Neural crest cell (in vitro differentiated cells): Measurements from ENCODE around the gene DOCK8. TPM values are rescaled to one million over a fixed set of nuclear protein-coding genes. Genes with fewer than 3 reads are reported as not detected.

Experiments
- DNase-seq: peaks from one replicate; pipeline ENCODE4 v3.0.0; 2021; ENCODE audit warnings: low read depth, mixed read lengths, low spot score
- H3K27ac Mint-ChIP-seq: one replicate; pipeline ENCODE4 v1.8.0; 2021; ENCODE audit warnings: mild to moderate bottlenecking, mixed read lengths; ENCODE audit not compliant: unreplicated experiment
- H3K27me3 Mint-ChIP-seq: 2 replicates; pipeline ENCODE4 v1.8.0; 2021; ENCODE audit warnings: low read depth, mild to moderate bottlenecking, mixed read lengths
- H3K36me3 Mint-ChIP-seq: 2 replicates; pipeline ENCODE4 v1.8.0; 2021; ENCODE audit warnings: low read depth, mild to moderate bottlenecking, mixed read lengths
- H3K4me1 Mint-ChIP-seq: 2 replicates; pipeline ENCODE4 v1.8.0; 2021; ENCODE audit warnings: mixed read lengths
- H3K4me3 Mint-ChIP-seq: one replicate; pipeline ENCODE4 v1.8.0; 2021; ENCODE audit warnings: mild to moderate bottlenecking, mixed read lengths
- H3K9me3 Mint-ChIP-seq: 2 replicates; pipeline ENCODE4 v1.8.0; 2021; ENCODE audit warnings: mixed read lengths
- total RNA-seq: library from RNA; stranded (reverse); gene quantifications from 2 replicates; pipeline ENCODE4 v1.2.1, GENCODE V29; 2021
- TF ChIP-seq, protein P1 (sequence below): fragments of 200-600 bp; sonication (generic); conservative IDR thresholded peaks from 2 replicates; pipeline ENCODE4 v1.5.0; 2021; ENCODE audit warnings: antibody characterized with exemption, mild to moderate bottlenecking

DOCK8 gene
- total RNA-seq, 1 donor from 2014 or later = 0.58 TPM

DNA sequence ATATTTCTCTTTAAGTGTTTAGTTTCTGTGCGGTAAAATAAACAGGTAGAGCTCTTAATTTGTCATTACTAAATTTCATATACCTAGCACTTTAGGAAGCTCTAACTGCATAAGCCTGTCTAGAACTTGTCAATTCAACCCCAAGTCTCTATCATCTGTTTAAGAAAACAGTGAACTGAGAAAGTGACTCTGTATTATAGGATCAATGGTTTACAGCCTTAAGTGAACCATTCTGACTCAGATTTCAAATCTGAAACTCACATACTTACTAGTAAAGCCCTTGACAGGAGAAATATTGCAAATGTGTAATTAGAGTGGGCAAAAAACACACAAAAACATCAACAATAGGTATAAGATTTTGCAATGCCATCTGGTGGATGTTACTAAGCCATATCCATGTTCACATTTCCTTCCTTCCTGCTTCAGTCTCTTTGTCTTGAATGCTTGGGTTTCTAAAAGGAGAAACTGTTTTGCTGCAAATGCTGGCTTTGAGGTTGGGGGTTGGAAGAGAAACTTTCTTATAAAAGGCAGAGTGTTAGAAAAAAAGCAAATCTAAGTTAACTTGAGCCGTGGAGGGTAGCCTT, 101.8 kb downstream of the DOCK8 start:
- Mint-ChIP-seq H3K36me3 (no peaks in the 10 kb centered on the region), H3K27me3 (no peaks in the 10 kb centered on the region), H3K27ac (no peak overlapping the region)

DNA sequence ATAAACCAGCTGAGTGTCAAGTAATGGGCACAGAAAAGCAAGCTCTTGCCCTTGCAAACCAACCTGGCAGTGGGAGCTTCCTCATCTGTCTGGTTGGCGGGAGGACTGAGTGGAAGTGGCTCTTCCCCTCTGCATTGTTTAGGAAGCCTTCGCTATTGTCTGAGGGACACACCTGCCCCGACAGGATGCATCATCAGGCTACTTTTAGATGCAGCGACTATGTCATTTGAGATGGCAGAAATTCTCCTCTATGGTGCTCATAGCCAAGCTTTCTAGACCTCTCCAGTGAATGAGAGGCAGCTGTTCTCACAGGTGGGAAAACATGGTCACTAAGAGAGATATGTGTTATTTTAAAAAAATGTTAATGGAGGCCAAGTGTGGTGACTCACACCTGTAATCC, 104.0 kb downstream of the DOCK8 start:
- H3K4me3 Mint-ChIP-seq = no peak overlapping the region
- no peak overlapping the region for H3K27ac Mint-ChIP-seq
- no peaks in the 10 kb centered on the region for H3K36me3 Mint-ChIP-seq
- H3K9me3 Mint-ChIP-seq = no peaks in the 10 kb centered on the region
- TF ChIP-seq, protein P1, sequence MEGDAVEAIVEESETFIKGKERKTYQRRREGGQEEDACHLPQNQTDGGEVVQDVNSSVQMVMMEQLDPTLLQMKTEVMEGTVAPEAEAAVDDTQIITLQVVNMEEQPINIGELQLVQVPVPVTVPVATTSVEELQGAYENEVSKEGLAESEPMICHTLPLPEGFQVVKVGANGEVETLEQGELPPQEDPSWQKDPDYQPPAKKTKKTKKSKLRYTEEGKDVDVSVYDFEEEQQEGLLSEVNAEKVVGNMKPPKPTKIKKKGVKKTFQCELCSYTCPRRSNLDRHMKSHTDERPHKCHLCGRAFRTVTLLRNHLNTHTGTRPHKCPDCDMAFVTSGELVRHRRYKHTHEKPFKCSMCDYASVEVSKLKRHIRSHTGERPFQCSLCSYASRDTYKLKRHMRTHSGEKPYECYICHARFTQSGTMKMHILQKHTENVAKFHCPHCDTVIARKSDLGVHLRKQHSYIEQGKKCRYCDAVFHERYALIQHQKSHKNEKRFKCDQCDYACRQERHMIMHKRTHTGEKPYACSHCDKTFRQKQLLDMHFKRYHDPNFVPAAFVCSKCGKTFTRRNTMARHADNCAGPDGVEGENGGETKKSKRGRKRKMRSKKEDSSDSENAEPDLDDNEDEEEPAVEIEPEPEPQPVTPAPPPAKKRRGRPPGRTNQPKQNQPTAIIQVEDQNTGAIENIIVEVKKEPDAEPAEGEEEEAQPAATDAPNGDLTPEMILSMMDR = no peak
- no peaks in the 10 kb centered on the region for H3K4me1 Mint-ChIP-seq
- DNase-seq = no peak
- peaks cover 2% of the 10 kb centered on the region for H3K27me3 Mint-ChIP-seq

More for the DNA sequence above, 101.8 kb downstream of the DOCK8 start:
- Mint-ChIP-seq H3K4me3 (no peak overlapping the region), H3K4me1 (peaks cover 13% of the 10 kb centered on the region), H3K9me3 (no peaks in the 10 kb centered on the region)
- DNase-seq = no peak
- TF ChIP-seq, protein P1 = no peak

DNA sequence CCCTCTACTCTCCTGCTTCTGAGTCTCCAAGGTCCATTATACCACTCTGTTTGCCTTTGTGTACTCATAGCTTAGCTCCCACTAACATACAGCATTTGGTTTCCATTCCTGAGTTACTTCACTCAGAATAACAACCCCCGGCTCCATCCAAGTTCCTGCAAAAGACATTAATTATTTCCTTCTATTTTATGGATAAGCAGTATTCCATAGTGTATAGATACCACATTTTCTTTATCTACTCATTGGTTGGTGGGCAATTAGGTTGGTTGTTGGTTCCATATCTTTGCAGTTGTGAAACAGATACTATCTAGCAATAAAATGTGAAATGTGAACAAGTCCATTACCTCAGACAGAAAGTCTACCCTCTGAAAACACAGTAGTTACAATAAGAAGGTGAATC, 110.3 kb downstream of the DOCK8 start:
- TF ChIP-seq, protein P1 = no peak
- Mint-ChIP-seq H3K4me1 (no peaks in the 10 kb centered on the region), H3K27me3 (peaks cover 14% of the 10 kb centered on the region), H3K4me3 (no peak overlapping the region), H3K36me3 (no peaks in the 10 kb centered on the region), H3K9me3 (peaks cover 3% of the 10 kb centered on the region), H3K27ac (no peak overlapping the region)
- DNase-seq = no peak

DNA sequence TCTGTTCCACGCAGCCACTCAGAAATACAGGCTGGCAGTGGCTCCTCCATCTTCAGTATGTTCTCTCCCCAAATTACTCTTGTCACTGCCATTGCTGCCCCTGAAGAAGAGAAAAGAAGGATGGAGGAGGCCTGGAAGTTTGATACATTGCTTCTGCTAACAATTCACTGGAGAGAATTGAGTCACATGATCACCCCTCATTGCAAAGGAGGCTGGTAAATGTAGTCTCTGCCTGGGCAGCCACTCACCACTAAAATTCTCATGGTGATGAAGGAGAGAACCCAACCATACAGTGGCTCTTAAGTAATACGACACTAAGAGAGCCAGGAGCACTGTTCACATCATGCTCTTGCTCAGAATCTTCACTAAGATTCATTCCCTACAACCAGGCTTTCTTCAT, 112.0 kb downstream of the DOCK8 start:
- Mint-ChIP-seq H3K4me3 (no peak overlapping the region), H3K4me1 (no peaks in the 10 kb centered on the region), H3K27me3 (peaks cover 27% of the 10 kb centered on the region), H3K27ac (no peak overlapping the region), H3K36me3 (no peaks in the 10 kb centered on the region), H3K9me3 (peaks cover 3% of the 10 kb centered on the region)
- TF ChIP-seq, protein P1 = no peak
- DNase-seq = no peak

DNA sequence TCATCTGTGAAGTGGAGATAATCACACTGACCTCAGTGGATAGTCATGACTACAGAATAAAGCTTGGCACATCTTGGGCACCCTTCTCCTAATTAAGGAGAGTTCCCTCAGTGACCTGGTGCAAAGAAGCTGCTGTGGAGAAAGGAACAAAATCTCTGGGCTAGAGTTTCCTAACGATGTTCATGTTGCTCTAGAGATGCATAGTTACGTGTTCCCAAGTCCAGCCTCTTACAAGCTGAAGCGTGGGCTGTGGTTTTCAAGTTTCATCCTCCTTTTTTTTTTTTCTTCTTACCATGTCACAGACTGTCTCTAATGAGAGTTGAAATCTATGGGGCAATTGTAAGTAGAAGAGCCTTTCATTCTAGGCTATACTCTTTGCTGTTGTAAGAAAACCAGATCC, 113.8 kb downstream of the DOCK8 start:
- peaks cover 27% of the 10 kb centered on the region for H3K27me3 Mint-ChIP-seq
- no peak for DNase-seq
- H3K36me3 Mint-ChIP-seq = no peaks in the 10 kb centered on the region
- H3K4me3 Mint-ChIP-seq = no peak overlapping the region
- H3K9me3 Mint-ChIP-seq = peaks cover 3% of the 10 kb centered on the region
- no peaks in the 10 kb centered on the region for H3K4me1 Mint-ChIP-seq
- TF ChIP-seq, protein P1 = no peak
- no peak overlapping the region for H3K27ac Mint-ChIP-seq
